Kidney tubule cell (primary cell): Measurements from ENCODE around the gene CUBN.

Experiments used
- DNase-seq: peaks from one replicate; pipeline ENCODE4 v3.0.0-alpha.2; 2018; ENCODE audit warnings: low spot score

Gene CUBN

GRCh38 chr10:17067376-17068264, 62.0 kb downstream of the CUBN start:
- DNase-seq, result no peak

- DNase-seq, result no peak
These were observed 62.8 kb downstream of the CUBN start for GRCh38 chr10:17066807-17067206.

GRCh38 chr10:17066000-17066399, 63.6 kb downstream of the CUBN start:
- DNase-seq, result no peak

DNA sequence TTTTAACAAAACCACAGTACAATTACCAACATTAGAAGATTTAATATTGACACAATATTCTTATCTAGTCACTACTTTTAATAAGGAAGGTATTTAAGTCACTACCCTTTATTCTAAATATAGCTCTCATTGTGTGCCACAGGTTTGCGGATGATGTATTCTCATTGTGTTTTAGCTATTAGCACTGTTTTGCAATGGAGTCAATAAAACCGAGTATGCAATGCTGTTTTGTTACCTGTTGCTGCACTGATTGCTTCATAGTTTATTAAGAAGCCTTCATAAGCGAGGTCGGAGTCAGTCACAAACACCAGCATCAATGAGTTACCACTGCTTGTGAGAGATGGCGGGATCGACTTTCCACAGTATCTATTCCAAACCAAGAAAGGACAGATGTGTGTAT, 64.3 kb downstream of the CUBN start:
- DNase-seq, result no peak

DNA sequence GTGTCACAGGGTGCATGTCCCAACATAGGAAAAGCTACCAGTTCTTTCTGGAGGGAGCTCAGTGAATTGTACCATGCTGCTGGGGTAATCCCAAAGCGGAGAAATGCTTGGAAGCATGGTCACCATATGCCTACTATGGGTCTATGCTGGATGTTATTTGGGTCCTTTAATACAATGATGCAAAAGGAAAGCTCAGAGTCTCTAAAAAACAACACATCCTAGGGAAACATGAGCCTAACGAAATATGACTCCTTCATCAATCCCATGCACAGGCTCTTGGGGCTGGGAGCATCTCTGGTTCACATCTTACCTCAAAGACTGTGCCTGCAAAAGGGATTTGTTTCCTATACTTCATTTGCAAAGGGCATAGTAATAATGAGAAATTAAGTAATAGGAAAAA, 65.2 kb downstream of the CUBN start:
- no peak for DNase-seq

- DNase-seq, result peak; percentile 99
These were observed 66.6 kb downstream of the CUBN start for GRCh38 chr10:17062955-17063484.

- peak; percentile 92 for DNase-seq
These were observed 67.1 kb downstream of the CUBN start for GRCh38 chr10:17062493-17062892.

GRCh38 chr10:17062009-17062408, 67.6 kb downstream of the CUBN start:
- peak; percentile 87 for DNase-seq

DNA sequence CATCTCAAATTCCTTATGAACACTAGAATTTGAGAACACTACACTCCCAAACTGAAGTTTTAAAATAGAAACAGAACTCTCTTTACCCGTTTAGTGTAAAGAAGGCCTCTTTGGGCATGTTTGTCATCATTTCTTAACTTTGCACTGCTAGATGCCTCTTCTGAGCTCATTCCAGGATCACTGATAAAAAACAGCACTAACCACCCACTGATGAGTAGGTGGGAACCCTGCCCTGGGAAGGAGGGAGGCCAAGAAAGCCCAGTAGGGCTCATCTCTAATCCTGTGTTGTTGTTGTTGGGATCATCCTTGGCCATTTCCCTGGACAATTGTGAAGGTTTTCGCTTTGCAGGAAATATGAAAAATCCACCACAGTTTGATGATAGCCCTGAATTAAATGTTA, 68.2 kb downstream of the CUBN start:
- DNase-seq, result peak; percentile 18

- DNase-seq, result no peak
These were observed 69.3 kb downstream of the CUBN start for GRCh38 chr10:17060289-17060688.

DNA sequence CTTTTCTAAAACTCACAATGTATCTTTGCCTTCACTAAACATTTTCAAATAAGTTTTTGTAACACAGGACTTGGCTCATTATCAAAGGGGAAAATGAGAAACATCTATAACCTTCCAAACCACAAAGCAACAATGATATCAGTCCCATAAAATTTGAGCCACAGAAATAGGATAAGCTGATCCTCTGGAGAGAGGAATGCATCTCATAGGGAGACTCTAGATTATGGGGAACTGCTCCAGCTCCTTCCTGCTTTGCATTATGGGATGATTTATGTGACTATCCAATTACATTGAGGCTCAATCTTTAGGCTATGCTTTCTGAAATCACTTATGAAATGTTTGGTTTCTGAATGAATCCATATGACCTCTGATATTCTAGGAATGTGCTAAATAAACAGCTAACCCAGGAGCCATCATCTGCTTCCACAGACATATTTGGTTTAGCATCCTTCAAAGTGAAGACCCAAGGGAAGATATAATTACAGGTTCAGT, 70.4 kb downstream of the CUBN start:
- peak; percentile 43 for DNase-seq

DNA sequence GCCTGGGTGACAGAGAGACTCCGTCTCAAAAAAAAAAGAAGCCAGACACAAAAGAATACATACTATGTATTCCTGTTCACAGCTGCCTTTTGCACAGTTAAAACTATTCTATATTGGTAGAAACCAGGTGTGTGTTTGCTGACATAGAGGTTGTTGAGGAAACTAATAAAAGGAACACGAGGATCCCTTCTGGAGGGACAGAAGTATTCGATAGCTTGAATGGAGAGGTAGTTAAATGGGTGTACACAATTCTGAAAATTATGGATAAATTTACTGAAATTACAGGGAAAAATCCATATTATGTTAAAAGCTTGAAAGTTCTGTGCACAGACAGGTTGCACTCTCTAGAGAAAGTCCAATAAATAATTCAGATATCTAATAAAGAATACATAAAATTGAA, 71.5 kb downstream of the CUBN start:
- DNase-seq, result no peak

GRCh38 chr10:17056781-17057428, 72.7 kb downstream of the CUBN start:
- DNase-seq, result no peak

- no peak for DNase-seq
These were observed 76.1 kb downstream of the CUBN start for GRCh38 chr10:17053513-17053912.

DNA sequence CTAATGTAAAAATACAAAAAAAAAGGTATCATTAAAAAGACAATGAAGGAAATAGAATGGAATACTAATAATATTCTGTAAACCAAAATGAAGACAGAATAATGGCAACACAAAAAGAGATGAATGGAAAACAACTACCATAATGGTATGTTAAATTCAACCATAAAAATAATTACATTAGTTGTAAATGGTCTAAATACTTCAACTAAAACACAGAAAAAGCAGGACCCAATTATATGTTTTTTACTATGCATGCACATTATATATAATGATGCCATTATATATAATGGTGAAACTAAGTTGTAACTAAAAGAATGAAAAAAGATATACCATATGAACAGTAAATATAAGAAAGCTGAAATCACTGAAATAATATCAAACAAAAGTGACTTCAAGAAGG, 76.5 kb downstream of the CUBN start:
- DNase-seq, result no peak

GRCh38 chr10:17051851-17052250, 77.8 kb downstream of the CUBN start:
- no peak for DNase-seq

GRCh38 chr10:17049195-17049594, 80.4 kb downstream of the CUBN start:
- DNase-seq, result no peak

- no peak for DNase-seq
These were observed 81.7 kb downstream of the CUBN start for GRCh38 chr10:17047908-17048307.

DNA sequence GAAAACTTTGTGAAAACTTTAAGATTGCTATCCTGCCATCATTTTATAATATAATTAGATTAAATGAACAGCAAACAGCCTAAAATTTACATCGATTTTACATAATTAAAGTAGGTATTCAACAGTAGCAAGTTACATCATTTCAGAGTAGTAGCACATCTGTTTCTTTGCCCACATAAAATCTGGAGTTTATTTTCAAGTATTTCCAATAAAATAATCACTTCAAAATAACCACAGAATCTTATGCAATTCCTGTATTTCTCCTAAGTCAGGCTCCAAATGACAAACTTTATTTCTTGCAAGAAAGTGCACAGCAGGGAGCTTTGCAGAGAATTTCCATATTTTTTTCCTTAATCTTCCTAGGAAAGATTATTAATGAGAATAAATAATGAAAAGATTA, 82.6 kb downstream of the CUBN start:
- DNase-seq, result no peak

DNA sequence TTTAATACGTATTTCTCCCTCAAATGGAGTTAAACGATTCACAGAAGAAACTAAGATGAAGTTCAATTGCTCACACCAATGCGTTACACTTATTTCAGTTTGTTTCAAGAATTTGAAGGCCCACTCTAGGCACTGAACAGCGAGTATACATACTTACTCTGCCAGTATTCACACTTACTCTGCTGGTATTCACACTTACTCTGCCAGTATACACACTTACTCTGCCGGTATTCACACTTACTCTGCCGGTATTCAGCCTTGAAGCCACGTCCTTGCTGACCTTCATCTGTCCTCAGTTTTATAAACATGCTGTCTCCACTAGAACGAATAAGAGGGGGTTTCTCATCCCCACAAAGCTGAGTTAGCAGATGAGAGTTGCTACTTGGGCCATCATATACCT, 86.0 kb downstream of the CUBN start:
- DNase-seq, result no peak

DNA sequence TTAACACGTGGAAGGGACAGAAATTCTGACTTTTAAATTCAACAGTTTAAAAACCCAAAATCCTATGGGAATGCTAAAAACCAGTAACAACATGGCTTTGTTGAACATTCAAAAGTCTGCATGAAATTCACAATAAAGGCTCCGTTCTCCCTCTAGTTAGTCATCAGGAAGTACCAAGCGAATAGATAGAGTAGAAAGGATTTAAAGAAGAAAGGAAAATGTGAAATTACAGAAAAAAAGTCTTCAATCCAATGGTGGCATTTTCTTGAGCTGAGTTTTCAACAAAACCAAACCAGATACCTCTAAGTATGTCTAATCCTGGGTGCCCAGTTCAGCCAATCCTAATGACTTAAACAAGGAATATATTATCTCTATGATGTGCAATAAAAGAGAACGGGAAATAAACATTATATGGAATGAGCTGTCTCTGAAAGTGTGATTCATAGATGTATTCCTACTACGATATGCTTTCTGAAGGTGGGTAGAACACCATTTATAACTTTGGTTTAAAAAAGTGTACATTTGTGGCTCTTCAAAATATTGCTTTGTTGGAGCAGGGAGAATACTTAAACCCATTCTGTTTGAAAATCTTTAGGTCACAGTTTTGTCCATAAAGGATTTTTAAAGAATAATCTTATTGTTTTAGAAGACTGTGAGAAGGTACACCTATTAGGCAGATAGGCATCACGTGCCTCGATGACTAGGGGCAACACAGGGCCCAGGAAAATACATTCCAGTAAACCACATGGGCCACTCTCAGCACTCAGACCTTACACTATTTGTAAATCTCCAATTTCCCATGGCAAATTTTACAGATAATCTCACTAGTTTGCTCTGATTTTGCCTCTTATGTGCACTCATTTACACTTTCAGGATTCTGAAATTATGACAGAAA, 87.7 kb downstream of the CUBN start:
- no peak for DNase-seq

GRCh38 chr10:17038627-17039026, 91.0 kb downstream of the CUBN start:
- no peak for DNase-seq
